GM18507 (cell line): ENCODE data around the gene MLLT1.

Experiments used
- DNase-seq: peaks from one replicate; pipeline ENCODE4 v3.0.0; 2011; ENCODE audit warnings: low read depth; ENCODE audit not compliant: insufficient read length; ENCODE audit errors: extremely low spot score
- FAIRE-seq: peaks from 2 replicates; lab custom pipeline; 2011; peaks lifted over from hg19 to GRCh38; lab: Jason Lieb, UNC

Gene MLLT1

GRCh38 chr19:6262519-6262918 is 17.3 kb downstream of the MLLT1 start:
- FAIRE-seq (no peak), DNase-seq (no peak)

GRCh38 chr19:6261883-6262282 is 17.9 kb downstream of the MLLT1 start:
- FAIRE-seq (no peak), DNase-seq (no peak)

GRCh38 chr19:6260912-6261650 is 18.7 kb downstream of the MLLT1 start:
- DNase-seq (no peak), FAIRE-seq (no peak)

- FAIRE-seq = no peak
- no peak for DNase-seq
Measured at GRCh38 chr19:6260376-6260775, 19.4 kb downstream of the MLLT1 start.

- FAIRE-seq (no peak), DNase-seq (no peak)
Measured at GRCh38 chr19:6259312-6259861, 20.4 kb downstream of the MLLT1 start.

- no peak for FAIRE-seq
- no peak for DNase-seq
Measured at GRCh38 chr19:6258812-6259311, 20.9 kb downstream of the MLLT1 start.

- FAIRE-seq = no peak
- no peak for DNase-seq
Measured at GRCh38 chr19:6253954-6254733, 25.6 kb downstream of the MLLT1 start.

GRCh38 chr19:6252066-6252465 is 27.7 kb downstream of the MLLT1 start:
- no peak for FAIRE-seq
- no peak for DNase-seq

GRCh38 chr19:6250909-6251308 is 28.9 kb downstream of the MLLT1 start:
- DNase-seq (no peak), FAIRE-seq (no peak)

- no peak for DNase-seq
- no peak for FAIRE-seq
Measured at GRCh38 chr19:6250024-6250615, 29.7 kb downstream of the MLLT1 start.

GRCh38 chr19:6249296-6249695 is 30.5 kb downstream of the MLLT1 start:
- FAIRE-seq = no peak
- DNase-seq = no peak

GRCh38 chr19:6248844-6249243 is 30.9 kb downstream of the MLLT1 start:
- no peak for DNase-seq
- FAIRE-seq = no peak

GRCh38 chr19:6248341-6248740 is 31.4 kb downstream of the MLLT1 start:
- DNase-seq (no peak), FAIRE-seq (no peak)

- no peak for DNase-seq
- no peak for FAIRE-seq
Measured at GRCh38 chr19:6247007-6247288, 32.8 kb downstream of the MLLT1 start.

- FAIRE-seq (no peak), DNase-seq (no peak)
Measured at GRCh38 chr19:6246174-6247006, 33.4 kb downstream of the MLLT1 start.

GRCh38 chr19:6242677-6243076 is 37.1 kb downstream of the MLLT1 start:
- DNase-seq (no peak), FAIRE-seq (no peak)

- DNase-seq (no peak), FAIRE-seq (no peak)
Measured at GRCh38 chr19:6241680-6242377, 37.9 kb downstream of the MLLT1 start.

GRCh38 chr19:6241056-6241455 is 38.7 kb downstream of the MLLT1 start:
- DNase-seq (no peak), FAIRE-seq (no peak)
